Activated CD4-positive, alpha-beta T cell treated with anti-CD3 and anti-CD28 coated beads, Interleukin-2, Interleukin-4, amounts not matched to agents 100 ng/mL and 50 ng/mL, durations not matched to agents 16 hours and 8 hours (primary cell): ENCODE results near the gene ARHGAP25.

Experiments used
- DNase-seq: peaks from one replicate; pipeline ENCODE4 v3.0.0-alpha.2; 2020; ENCODE audit warnings: low spot score

Gene ARHGAP25, protein sequence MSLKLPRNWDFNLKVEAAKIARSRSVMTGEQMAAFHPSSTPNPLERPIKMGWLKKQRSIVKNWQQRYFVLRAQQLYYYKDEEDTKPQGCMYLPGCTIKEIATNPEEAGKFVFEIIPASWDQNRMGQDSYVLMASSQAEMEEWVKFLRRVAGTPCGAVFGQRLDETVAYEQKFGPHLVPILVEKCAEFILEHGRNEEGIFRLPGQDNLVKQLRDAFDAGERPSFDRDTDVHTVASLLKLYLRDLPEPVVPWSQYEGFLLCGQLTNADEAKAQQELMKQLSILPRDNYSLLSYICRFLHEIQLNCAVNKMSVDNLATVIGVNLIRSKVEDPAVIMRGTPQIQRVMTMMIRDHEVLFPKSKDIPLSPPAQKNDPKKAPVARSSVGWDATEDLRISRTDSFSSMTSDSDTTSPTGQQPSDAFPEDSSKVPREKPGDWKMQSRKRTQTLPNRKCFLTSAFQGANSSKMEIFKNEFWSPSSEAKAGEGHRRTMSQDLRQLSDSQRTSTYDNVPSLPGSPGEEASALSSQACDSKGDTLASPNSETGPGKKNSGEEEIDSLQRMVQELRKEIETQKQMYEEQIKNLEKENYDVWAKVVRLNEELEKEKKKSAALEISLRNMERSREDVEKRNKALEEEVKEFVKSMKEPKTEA

DNA sequence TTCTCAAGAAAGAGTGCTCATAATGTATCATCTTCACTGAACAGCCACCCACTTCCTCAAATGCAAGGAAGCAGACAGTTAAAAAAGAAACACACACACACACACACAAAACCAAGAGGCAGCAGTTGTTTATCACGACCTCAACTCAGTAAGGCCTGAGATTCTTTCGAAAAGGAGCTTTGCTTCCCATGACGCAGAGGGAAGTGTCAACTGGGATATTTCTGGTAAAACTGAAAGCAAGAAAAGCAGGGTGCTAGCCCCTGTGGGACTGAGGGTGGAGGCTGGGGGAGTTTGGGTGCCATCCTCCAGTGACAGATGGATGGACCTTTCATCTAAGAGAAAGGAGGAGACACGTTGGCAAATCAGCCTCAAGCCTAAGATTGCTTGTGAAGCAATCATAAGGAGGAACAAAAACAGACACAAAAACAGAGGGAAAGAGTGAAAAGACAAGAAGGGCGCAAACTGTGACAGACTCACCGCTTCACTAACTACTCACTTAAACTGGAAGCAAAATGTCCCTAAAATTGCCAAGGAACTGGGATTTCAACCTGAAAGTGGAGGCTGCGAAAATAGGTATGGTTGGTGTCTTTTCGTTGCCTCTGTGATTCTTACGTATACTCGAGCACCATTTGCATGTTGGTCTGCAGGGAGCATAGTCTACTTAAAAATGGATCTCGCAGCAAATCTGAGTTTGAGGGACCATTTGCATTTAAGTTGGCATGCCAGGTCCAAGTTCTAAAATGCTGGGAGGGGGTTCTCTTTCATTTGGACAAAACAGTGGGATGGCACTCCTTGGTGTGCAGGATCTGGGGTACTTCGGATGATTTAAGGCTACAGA, at the start of gene ARHGAP25:
ARHGAP25 (plus strand) TSS at position 124 of the 838 bp plus-strand sequence; CDS start at position 513, 389 bp downstream.
- DNase-seq: peak; percentile 88

DNA sequence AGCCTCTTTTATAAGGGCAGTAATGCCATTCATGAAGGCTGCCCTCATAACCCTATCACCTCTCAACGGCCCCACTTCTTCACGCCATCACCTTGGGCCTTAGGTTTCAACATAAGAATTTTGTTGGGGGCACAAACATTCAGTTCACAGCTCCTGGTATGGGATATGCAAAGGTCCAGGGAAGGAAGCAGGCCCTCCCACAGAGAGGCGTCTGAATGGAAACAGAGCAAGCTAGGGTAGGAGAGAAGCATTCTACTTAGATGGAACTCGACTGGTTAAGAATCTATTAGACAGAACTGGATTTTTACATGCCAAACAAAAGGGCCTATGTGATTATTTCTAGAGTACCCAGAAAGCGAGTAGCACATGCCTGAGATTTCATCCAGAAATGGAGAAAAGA, 48.4 kb upstream of the ARHGAP25 start:
- DNase-seq: no peak

DNA sequence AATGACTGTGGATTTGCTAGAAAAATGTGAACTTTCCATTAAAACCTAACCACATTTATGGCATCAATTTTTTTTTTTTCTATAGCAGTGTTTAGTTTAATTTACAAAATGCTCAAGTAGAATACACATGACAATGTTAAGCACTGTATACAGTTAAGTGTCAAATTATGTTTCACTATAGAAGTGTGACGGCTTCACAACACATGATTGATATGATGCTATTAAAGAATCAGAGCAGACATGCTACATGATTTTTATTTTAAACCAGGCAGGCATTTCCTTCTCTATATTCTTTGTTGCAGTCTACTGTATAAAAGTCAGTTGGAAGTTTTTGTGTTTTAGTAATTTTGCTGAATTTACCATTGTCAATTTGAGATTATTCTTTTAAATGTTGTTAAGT, 47.6 kb upstream of the ARHGAP25 start:
- no peak for DNase-seq

DNA sequence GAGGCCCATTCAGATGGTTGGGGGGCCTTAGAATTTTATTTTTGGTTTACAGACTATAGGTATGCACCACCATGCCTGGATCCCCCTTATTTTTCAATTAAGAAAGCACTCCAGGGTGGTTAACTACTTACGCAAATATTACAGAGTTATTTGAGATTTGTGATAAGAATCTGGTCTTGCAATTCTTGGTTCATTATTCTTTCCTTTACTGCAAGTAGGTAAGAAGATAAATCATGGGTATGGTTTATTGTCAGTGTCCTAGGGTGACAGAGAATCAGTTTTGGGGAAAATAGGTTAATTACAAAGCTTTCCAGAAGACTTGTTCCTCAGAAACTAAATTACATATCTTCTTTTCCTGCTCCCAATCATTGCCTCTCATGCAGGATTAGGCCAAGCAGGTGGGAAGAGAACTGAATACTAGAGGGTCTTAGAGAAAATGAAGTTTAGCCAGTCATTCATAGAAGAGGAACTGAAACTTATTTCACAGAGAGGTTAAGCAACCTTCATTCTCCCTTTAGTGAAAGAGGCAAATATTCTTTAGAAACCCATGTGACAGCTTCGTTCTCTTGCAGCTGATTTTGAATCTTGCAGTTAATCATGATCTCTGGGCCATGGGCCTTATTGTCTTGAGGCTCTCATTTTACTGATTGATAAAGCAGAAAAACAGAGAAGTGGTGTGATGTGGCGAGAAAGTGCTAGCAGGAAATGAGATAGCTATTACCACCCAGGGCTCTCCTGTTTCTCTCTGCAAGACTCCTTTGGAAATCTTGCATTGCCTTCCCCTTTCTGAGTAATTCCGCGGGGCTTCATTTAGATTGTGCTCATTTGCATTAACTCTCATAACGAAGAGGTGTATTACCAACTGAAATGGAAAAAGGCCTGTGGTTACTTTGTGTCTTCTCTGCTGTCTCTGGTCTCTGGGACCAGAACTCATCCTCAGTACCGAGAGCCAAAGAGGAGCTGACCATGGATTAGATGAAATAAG, 44.8 kb upstream of the ARHGAP25 start:
- DNase-seq: peak; percentile 65

DNA sequence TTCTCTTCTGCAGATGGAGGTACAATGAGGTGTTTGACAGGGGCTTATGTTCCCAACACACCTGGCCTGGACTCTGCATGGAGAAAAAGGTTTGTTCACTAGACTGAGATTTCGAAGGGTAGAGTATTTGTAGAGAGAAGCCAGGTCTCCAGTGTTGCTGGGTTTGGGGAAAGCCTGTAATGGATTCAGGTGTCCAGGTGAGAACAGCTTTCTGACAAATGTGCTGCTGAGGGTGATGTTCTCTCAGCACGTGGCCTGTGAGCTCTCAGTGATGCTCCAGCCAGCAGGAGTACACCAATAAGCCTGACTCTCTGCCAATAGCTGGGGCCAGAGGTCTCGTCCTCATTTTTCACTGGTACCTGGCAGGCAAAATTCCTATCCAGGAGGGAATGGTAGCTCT, 43.8 kb upstream of the ARHGAP25 start:
- DNase-seq: no peak

DNA sequence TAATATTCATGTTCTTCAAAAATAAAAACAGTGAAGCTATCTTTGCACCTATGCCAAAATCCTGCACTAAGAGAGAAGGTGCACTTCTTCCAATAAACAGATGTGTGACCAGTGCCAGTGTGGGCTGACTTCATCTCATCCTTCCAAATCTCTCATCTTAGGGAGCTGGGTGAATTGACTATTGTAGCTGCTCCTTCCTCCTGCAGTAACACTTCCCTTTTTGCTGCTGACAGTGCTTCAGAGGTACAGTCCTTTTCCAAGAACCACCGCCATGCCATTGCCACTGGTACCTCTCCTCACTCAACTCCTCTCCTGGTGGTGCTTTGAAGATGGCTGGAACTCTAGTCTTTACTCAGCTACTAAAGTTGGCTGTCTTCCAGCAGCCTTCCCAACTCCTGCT, 42.1 kb upstream of the ARHGAP25 start:
- no peak for DNase-seq

DNA sequence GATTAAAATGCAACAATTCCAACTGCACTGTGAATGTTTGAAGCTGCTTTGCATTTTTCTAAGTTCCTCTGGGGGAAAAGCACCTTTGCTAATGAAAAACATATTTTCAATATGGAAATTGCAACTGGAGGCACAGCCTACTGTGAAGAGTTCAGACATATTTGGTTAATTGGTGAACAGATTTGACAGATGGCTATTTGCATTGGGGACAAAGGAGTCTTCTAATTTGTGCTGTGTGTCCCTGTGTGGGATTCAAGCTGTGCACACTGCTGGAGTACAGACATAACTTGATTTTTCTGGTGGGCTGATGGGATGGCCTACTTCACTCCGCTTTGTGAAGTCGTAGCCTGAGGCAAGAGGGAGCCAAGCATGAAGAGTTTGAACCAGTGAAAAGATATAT, 40.7 kb upstream of the ARHGAP25 start:
- DNase-seq: no peak

DNA sequence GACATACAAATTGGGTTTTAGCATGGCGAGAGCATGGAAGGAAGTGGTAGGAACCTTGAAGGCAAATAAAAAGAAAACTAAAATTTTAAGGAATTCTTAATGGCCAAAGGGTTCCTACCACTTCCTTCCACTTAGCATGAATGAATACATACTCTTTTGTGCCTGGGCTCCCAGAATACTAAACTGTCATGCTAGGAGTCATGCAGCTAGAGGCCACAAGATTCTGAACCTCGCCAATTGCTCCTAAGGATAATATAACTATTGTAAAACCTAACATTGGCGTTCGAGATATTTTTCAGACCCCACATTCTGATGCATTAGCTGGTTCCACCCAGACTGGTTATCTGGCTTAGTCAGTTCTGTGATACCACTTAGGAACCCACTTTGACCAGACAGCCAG, 38.6 kb upstream of the ARHGAP25 start:
- DNase-seq: no peak

DNA sequence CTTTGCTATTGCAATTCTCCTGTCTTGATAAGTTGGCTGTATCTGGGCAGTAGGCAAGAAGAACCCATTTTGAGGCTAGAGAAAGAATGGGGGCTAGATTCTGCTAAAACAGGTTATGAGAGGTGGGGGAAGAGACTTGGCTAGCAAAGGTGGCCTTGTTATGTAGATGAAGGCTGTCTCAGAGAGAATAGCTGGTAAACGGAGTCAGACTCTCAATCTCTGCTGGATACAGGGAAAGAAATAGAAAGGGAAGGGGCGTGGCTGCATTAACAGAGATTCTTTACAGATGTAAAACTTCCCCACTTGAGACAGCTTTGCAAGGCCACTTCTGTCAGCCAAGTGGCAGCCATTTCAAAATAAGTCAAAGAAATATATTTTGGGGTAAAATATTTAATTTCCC, 38.1 kb upstream of the ARHGAP25 start:
- DNase-seq: no peak

DNA sequence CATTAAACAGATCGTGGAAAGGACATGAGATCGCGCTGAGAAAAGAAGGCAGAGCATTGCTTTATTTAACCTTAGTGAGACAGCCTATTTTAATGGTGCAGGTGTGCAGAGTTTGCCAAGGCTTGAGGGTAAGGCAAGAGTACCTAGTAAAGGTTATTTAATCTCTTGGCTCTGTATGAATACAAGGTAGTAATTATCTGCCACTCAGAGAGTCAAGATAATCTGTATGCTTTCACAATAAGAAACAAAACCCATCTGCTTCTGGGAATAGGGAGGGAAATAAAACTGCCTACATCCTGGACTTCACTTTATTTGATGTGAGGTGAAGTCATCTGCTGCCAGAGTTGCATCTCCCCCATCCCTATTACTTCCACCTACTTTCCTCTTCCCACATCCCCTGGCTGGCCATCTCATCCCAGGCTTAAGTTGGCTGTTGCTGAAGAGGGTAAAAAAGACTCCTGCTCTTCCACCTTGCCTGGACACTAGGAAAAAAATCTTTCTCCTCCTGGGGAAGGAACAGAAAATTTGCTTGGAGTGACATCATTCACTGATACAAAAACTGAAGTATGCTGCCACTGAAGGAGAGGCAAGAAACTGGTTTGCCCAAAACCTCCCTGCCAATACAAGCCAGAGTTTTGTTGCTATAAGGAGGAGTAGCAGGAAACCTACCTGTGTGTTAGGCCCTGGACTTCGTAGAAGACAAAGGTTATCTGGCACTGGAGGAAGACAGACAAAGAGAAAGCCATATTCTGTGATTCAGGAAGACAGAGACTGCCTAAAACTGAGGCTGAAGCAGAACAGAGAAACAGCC, 35.8 kb upstream of the ARHGAP25 start:
- no peak for DNase-seq

DNA sequence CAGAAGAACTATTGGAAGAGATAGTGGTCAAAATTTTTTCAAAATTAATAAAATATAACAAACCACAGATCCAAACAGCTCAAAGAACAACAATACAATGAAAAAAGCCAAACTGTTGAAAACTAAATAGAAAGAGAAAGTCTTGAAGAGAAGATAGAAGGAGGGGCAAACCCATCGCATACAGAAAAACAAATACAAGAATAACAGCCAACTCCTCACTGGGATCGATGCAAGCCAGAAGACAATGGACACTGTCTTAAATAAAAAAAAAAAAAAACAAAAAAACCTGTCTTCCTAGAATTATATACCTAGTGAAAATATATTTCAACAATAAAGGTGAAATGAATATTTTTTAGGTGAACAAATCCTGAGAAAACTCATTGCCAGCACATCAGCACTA, 34.1 kb upstream of the ARHGAP25 start:
- no peak for DNase-seq

DNA sequence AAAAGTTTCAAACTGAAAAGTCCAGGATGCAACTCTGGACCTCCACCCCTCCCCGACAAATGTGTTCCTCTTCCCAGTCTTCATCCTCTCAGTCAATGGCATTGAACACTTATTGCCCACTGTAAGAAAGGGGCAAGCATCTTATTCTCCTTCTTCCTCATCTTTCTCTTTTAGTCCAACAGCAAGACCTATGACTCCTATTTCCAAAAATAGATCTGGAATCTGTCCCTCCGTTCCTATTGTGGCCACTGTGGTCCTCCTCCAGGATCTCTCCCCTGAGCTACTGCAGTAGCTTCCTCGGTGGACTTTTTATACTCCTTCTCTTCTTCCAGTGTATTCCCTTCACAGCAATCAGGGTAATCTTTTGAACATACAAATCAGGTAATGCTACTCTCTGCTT, 28.0 kb upstream of the ARHGAP25 start:
- no peak for DNase-seq

DNA sequence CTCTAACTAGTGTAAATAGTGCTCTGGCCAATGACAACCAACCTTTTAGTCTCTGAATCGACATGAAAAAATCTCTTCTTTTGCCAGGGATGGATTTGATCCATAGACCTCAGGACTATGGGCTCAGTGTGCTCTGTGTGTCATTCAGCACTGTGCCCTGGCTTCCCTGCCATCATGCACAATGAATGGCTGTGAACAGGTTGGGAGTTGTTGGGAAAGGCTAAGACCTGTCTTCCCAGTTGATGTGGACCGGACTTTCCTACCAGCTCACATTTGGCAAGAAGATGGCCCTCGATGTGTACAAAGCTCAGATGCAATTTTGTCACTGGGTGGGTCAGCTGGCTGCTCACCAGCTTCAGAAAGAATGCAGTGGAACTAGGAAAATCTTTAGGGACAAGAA, 26.0 kb upstream of the ARHGAP25 start:
- no peak for DNase-seq

DNA sequence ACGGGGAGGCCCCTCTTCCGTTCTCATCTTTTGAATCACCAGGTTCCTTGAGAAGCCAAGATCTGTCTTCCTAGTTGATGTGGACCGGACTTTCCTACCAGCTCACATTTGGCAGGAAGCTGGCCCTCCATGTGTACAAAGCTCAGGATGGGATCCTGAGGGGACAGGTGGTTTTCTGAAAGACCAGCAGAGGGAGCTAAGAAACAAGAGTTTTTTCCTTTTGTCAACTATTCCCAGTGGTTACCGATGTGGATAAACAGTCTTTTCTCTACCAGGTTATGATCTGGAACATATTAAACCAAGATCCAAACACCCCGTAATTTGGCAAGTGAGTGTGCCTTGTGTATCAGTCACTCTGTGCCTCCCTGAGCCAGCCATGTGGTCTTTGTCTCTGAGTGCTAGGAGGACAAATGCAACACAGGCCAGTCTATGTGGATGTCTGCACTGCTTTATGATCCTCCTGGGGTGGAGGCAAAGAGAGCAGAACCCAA, 25.1 kb upstream of the ARHGAP25 start:
- peak; percentile 60 for DNase-seq

DNA sequence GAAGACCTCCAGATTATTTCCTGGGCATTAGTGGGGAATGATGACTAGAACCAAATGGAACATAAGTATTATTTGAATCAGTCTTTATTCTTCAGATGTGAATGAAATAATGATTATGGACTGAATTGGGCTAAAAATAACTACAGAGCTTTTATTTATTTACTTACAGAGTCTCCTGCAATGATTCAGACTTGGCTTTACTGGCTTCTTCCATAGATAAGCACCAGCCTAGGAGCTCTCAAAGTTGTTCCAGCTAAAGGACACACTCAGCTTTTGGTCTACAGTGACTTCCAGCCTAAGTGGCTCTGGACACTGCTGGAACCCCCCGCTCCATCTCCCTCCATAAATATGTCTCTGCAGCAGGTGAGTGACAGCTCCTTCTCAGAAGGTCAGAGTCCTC, 24.3 kb upstream of the ARHGAP25 start:
- DNase-seq: no peak

DNA sequence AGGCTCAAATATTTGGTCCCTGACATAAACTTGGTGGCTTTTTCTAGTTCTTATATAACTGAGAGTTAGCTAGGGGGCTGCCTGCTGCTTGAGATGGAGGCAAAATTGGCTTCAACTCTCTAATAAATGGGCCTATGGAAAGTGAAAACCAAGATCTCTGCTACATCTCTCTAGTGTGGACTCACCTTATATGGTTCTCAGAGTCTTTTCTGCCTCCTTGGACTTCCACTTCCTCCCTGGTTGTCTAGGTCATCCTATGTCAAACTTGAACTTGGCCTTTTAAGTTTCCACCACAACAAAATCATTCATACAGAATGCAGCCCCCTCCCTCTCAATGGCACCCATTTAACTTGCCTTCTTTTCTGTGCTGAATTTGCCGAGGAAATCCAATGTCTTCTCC, 23.9 kb upstream of the ARHGAP25 start:
- no peak for DNase-seq

DNA sequence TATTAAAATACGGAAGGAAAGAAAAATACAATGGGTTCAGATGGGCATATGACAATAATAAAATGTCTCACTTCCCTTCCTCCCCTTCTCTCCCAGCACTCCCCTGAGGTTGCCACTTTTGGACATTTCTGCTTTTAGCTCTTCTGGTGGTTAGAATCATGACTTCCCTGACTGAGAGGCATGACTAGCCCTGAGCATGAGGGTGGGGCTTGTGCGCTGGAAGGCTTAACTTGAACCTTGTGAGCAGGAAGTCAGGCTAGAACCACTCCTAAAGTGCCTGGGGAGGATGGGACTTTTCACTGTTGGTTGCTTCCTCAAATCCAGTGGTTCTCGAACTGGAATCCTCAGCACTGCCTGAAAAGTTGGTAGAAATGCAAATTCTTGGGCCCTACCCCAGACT, 19.7 kb upstream of the ARHGAP25 start:
- DNase-seq: no peak

DNA sequence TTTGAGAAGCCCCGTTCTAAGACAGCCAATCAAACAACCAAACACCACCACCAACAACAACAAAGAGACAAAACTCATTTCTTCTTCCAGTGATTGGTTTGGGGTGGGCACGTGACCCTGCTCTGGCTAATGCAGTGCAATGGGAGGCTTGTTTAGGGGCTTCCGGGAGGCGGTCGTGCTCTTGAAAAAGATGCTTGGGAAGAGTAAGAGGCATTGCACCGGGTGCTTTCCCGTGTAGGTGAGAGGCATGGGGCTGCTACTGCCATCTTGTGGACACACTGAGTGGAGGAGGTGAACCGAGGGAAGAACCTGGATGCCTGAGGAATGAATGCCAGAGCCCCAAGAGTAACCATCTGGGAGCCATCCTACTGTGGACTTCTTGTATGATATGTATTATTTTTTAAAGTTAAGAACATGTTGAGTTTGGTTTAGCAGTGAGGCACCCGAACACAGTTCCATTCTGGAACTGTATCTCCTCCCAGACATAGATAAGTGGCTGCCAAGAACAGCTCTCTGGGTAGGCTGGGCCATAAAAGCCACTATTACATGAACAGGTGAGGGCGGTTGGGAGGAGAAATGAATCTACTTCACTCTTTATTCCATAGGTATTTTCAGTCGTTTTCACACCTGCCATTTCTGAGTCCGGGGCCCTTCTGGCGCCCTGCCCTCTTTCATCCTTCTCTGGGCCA, 19.1 kb upstream of the ARHGAP25 start:
- no peak for DNase-seq

DNA sequence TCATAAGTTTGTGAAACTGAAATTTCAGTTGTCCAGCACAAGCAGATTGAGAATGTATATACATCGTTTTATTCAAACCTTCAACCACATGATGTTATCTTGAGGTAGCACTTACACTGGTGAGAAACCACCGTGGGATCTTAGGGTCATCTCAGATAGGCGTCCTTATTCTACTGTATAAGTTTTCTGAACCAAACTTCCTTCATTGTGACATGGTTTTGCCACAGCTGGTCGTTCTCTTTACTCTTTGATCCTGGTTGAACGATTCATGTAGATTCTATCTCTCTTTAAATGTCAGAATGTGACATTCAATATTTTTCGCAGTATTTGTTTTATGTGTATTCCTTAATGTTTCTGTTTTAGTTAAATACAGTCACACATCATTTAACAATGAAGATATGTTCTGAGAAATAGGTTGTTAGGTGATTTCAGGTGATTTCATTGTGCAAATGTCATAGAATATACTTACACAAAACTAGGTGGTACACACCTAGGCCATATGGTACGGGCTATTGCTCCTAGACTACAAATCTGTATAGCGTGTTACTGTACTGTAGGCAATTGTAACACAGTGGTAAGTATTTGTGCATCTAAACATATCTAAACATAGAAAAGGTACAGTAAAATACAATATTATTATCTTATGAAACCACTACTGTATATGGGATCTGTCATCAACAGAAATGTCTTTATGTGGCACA, 17.9 kb upstream of the ARHGAP25 start:
- no peak for DNase-seq
